Measurements from ENCODE around the gene BANP.
A peak's percentile ranks its signal among the peaks of the same experiment; 100 is the strongest.
"Not testable (repeated sequence)": the region's sequence is repeated elsewhere in the genome, so short reads cannot be mapped to it uniquely, and the experiment has no call there.

Gene BANP

DNA sequence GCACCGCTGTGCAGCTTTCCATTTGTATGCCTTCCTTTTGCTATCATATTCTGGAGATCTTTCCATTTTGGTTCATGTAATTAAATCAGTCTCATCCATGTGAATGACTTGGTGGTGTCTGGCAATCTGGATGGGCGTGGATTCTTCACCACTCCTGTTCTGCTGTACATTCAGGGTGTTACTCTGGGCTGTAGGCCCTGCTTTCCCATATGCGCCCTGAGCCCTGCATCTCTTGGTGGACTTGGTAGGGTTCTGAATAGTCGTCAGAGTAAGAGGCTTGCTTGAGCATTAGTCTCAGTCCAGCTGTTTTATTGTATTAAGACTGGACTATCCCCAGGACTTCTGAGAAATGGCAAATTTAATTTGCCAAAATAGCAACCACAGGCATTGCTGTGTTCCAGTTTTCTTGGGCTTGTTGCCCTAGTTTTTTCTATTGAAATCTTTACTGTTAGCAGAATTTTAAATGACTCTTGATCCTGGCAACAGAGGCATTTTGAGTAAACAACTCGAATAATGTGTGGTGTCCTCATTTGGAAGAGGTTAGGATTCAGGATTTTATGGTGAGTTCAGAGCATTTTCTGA is 14.9 kb downstream of the BANP start:
- DNase-seq (ENCODE audit: low read depth, low spot score), result peak; percentile 91

DNA sequence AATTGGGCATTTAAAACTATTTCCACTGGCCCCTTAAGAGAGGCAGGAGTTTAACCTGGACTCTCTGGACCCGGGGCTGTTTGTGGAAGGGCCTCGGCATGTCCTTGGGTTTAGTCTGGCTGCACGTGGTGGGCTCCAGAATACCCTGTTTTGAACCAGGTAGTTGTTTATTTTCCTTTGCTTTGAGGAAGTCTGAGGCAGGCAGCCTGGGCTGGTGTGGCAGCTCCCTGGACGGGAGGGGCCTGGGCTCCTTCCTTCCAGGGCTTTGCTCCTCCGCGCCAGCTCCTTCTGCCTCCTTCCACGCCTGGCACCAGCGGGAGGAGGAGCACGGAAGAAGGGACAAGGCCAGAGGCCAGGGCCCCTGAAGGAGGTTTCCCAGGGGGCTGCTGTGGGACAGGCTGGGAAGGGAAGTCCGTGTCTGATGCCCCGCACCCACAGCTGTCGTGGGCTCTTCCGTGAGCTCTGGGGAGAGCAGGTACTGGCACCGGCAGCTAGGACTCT is 15.5 kb downstream of the BANP start:
- peak; percentile 73 for DNase-seq (ENCODE audit: low read depth, low spot score)

DNA sequence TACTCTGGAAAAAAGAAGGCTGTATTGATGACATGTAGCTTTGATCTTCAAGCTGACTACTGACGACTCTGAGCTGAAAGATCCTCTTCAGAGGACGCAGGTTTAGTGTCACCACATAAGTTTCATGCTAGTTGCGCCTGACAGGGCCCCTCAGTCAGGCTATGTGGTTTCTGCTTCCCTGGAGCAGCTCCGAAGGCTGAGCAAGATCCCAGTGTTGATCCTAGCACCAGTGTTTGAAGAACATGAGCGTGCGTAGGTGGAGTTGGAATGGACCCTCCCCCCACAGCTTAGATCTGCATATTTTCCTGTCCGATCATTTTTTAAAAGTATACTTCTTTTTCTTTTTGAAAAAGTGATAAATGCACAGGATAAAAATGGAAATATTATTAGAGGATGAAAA is 17.3 kb downstream of the BANP start:
- peak; percentile 90 for DNase-seq (ENCODE audit: low read depth, low spot score)

DNA sequence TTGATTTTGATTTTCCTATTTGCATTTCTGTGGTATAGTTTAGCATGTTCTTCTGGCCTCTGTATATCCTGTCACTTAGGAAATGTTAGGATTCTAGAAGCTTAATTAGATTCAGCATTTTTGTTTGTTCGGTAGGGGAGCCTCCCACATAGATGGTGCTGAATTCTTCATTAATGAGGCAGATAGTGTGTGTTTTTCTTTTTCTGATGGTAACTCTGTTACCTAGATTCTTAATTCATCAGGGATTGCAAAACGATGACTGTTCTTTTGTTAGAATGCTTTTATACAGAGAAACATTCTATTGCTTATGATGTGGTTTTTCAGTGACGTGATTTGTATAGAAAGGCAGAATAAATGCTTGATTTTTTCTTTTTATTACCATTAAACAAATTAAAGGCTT is 19.0 kb downstream of the BANP start:
- DNase-seq (ENCODE audit: low read depth, low spot score), result peak; percentile 94

DNA sequence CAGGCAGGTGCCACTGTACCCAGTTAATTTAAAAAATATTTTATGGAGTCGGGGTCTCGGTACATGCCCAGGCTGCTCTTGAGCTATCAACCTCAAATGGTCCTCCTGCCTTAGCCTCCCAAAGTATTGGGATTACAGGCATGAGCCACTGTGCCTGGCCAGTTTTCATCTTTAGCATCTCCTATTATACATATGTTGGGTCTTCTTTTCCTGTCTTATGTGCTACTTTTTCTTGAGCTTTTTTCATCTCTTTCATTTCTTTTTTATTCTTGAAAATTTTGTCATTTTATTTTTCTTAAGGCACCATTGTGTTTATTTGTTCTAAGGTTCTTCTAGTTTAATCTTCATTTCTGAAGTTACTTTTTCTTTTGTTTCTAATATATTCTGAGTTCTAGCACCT is 20.7 kb downstream of the BANP start:
- DNase-seq (ENCODE audit: low read depth, low spot score), result no peak

DNA sequence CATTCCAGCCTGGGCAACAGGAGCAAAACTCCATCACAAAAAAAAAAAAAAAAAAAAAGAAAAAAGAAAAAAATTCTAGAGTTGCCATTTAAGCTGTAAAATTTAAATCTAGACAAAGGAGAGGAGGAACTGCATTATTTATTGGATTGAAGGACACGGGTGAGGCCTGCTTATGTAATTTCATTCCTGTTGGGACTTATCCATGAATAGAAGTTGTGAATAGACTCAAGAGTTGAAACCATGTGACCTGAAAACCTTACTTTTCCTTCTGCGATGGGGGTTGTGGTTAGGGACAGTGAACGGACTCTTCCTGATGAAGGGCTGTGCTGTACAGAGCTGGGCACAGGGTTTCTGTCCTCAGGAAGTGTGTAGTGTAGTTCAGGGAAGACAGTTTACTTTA is 22.5 kb downstream of the BANP start:
- DNase-seq (ENCODE audit: low read depth, low spot score), result no peak

DNA sequence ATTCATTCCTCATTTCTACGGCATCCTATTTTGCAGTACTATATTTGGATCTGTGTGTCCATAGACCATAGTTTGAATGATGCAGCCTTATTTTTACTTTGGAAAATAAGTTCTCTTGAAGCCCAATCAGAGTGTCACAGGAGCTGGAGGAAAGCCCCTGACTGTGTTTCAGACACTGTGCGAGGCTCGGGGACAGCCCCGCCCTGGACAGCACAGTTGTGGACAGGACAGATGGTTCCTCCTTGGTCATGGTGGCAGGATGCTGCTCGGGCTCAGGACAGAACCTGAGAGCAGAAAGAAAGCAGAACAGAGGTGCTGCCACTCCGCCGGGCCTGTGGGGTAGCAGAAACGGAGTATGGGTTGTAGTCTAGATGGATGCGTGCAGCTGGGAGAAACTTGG is 22.9 kb downstream of the BANP start:
- DNase-seq (ENCODE audit: low read depth, low spot score), result no peak

DNA sequence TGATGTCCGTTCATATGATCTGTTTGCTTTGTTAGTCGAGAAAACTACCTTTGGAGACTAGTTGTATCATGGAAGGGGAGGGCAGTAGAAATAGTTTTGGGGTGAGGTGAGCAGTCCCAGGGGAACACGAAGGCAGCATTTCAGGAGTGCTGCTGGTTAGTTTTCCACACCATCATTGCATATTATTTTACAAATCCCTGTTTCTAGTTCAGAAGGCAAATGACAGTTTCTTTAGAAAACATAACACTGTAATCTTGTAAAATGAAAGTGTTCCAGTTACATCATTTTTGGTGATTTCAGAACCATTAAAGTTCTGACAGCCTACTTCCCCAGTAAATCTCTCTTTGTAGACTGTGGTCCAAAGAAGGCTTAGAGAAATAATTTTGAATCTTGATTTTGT is 25.4 kb downstream of the BANP start:
- DNase-seq (ENCODE audit: low read depth, low spot score), result peak; percentile 33

DNA sequence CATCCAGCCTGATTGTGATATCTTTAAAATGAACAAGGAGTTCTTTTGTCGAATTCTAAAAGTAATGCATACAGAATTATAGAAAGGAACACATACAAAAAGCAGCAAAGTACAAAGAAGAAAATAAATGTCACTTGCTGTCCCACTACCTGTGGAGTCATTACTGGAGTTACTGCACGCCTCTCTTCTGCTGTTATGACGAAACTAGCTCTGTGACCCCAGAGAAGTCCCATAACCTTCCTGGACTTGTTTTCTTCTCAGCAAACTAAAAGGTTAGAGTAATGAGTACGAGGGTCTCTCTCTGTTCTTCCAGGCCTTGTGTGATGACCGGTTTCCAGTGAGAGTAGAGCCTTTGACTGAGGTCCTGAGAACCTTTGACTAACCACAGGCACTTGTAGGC is 26.9 kb downstream of the BANP start:
- no peak for DNase-seq (ENCODE audit: low read depth, low spot score)

DNA sequence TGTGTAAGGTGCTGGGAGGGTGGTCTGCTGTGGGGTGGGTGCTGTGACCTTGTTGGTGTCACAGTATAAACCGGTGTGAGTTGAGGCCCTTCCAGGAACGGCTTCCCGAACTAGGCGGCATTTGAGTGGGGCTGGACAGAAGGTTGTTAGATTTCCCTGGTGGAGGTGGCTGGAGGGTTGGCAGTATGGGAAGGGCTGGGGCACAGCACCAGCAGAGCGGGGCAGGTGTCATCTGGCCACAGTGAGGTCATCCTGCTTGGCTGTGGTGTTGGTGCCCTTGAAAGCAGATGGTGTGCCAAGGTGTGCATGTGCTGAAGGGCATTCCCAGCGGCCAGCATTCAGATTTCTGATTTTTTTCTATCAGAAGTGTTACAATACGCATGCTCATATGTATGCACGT is 28.1 kb downstream of the BANP start:
- no peak for DNase-seq (ENCODE audit: low read depth, low spot score)

DNA sequence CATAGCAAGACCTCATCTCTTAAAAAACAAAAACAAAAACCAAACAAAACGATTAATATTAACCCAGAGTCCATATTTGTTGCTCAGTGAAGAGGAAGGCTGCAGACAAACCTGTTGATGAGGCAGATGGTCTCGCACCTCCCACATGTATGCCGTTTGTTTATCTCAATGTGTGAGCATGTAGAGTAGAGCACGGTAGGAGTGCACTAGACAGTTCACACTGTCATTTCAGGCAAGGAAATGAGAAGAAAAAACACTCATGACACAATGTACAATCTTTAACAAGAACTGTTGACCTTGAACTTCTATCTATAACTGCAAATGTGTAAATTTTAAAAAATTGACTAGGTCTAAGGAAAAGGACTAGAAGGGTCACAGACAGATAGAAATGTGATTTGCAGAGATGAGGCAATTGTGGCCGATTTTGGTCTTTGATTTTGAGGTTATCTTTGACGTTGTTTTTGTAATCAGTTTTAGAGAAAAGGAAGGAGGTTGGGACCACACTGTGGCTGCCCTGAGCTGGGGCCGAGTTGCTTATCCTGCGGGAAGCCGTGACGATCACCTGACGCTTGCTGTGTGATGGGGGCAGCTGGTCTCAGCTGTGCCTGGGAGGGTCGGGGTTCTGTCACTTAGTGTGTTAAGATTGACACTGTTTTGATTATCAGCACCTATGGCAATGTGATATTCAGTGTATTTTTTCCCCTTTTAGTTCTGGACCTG is 28.8 kb downstream of the BANP start:
- DNase-seq (ENCODE audit: low read depth, low spot score), result not testable (repeated sequence)

DNA sequence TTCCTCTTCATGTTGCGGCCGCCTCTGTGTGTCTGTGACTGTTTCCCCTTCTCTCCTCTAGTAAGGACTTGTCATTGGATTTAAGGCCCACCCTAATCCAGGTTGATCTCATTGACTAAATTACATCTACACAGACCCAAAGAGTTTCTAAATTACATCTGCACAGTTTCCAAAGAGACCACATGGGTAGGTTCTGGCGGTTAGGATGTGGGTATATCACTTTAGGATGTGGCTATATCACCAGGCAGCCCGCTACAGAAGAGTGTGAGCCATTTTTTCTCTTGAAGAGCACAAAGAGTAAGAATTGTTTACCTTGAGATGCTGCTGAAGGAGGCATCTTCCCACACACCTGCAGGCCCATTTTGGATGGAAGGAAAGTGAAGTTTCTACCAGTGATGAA is 30.1 kb downstream of the BANP start:
- not testable (repeated sequence) for DNase-seq (ENCODE audit: low read depth, low spot score)

DNA sequence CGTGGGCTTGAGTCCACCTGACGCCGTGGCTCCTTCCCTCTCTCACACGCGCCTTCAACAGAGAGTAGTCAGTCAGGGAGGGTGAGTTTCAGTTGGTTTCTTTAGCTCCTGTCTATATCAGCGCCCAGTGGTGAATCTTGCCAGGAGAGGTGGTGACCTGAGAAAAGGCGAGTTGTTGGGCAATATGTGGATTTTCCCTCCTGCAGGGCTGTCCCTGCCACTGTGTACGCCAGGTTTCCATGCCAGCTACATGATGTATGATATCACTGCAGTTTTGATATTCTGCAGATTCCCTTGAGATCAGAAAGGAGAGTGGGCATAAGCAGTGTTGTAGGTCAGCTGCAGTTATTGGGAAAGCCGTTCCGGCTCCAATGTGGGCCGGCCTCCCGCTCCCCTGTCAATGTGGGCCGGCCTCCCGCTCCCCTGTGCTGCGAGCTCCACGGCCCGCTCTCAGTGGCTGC is 31.4 kb downstream of the BANP start:
- DNase-seq (ENCODE audit: low read depth, low spot score), result no peak

DNA sequence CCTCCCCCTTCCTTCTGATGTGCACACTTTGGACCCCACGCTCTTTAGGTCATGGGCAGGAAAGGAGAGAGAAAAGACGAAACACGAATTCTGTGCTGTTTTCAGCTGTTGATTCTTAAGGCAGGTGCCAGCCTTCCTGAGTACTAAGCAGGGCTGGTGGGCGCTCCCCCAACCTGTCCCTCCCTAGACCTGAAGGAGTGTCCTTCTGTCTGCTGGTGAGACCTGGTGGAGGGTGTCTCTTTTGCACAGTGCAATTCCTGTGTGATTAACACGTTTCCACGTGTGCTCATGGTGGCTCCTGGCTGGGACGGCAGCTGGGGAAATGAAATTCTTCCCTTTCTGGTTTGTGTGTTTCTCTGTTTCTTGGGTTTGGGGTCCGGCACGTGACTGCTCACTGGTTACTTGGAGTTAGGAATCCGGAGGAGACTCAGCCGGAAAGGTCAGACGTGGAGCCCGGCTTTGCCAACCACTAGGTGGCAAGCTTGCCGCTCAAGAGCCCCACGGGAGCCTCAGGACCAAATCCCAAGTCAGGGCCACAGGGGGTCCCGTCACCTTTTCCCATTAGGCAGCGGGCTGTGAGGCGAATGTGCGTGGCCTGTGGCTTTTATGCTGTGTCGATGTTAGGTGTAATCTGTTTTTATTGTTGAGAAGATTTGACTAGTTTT is 32.0 kb downstream of the BANP start:
- DNase-seq (ENCODE audit: low read depth, low spot score), result peak; percentile 48

DNA sequence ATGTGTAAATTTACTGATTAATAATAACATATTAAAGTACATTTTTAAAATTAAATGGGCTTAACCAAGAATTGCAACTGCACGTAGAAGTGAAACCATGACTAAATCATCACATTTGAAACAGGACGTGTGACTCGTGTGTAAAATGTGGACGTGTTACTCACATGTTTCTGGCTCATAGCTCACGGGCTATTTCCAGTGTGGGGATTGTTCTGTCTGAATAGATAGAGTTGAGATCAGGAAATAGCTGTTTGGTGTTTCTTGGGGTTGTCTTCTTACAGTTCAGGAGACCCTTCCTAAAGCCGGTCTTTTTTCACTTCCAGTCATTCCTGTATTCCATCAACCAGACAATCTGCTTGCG is 32.5 kb downstream of the BANP start:
- peak; percentile 22 for DNase-seq (ENCODE audit: low read depth, low spot score)

DNA sequence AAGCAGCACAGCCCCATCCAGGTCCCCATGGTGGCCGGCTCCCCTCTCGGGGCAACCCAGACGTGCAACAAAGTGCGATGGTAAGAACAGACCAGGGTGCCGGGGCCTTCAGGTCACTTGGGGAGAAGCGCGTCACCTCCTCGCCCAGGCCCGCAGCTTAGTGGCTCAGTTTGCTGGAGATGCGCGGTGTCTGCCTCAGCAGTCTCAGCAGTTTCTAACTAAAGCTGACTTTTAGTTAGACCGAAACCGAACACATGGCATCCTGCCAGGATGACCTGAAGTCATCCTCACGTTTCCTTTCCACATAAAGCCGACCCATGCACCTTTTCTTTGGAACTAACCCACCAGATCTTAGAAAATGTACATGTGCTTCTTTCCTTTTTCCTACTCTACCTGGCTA is 32.9 kb downstream of the BANP start:
- not testable (repeated sequence) for DNase-seq (ENCODE audit: low read depth, low spot score)

DNA sequence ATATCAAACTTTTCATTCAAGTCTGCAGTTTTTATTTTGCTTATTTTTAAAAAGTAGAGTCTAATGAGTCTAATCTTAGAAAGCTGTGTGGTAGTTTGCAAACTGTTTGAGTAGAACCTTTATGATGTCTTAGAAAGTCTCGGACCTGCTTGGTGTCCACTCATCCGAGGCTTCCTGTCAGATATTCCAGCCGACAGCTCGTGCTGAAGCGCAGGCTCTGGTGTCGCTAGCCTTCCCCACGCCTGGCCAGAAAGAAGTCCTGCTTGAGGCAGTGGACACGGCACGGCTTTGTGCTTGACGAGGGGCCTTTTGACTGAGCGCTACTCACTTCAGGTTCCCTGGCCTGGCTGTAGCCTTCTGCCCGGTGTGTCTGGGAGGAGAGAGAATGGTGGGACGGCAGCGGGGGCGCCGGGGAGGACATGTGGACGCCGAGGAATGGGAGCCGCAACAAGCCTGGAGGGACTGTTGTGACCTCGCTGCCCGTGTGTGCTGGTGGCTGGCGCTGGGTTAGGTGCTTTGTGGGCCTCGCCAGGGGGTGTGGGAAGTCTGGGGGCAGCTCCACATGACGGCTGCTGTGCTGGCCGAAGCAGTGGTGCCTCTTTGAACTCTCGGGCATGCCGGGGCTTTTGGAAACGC is 33.5 kb downstream of the BANP start:
- no peak for DNase-seq (ENCODE audit: low read depth, low spot score)

DNA sequence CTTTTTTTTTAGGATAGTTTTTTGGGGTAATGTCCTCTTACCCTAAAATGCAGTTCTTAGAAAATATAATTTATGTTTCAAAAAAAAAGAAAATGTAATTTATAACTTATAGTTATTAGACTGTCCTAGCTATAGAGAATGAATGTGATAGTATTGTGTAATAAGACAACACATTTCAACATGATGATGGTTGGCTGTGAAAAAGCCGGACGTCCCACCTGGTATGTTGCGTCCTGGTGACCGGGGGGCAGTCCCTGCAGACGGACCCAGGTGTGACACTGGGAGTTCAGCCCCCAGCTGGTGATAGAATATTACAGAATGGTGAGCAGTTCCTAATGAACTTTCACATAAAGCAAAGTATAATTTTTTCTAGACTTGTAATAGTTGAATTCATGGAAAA is 34.3 kb downstream of the BANP start:
- not testable (repeated sequence) for DNase-seq (ENCODE audit: low read depth, low spot score)

DNA sequence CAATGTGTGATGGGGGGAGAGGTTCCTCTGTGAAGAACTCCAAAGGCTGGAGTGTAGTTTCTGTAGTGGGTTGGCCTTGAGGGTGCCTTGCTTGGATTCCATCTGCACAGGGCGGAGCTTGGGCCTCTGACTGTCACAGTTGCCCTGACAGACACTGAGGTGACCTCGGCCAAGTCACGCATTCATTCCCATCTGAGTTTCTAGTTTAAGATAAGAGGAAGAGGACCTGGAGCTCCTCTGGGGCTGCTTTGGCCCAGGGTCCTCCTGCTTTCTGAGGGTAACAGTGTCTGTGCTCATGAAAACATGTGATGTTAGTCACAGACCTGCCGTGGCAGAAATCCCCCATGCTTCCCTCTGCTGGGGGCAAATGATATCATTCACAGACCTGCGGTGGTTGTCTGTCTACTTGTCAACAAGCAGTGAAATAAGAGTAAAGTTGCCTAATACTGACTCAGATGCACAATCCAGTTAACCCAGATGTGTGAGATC is 35.2 kb downstream of the BANP start:
- peak; percentile 52 for DNase-seq (ENCODE audit: low read depth, low spot score)

DNA sequence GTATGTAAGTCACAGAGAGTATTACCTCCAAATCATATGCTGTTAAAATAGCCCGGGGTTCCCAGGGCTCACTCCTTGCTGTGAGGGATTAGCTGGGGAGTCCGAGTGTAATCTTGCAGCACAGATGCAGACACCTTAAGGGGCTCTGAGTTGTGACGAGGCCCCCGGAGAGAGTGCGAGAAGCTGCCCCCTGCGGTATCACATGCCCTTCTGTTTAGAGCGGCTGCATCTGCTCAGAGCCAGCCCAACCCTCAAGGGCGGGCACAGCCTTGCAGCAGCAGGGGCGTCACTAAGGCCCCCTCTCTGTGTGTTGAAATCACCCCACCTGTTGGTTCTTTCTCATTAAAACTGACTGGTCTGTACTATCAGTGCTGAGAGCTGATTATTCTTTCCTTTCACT is 37.4 kb downstream of the BANP start:
- DNase-seq (ENCODE audit: low read depth, low spot score), result not testable (repeated sequence)

DNA sequence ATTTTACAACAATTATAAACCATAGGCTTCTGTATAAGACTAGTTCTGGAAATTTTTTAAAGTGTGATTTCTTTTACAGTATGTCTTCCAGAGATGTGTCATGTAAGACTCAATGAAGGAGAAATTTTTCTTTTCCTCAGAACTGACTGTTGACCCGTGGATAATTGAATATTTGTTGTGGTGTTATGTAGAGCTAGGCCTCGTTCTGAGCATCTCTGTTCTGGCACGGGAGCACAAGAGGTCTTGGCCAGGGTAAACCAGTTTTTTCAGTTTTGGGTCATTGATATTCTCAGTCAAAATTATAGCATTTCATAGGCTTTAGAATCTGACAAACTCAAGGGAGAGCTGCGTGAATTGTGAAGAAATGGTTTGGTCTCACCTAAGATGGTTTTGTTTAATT is 39.0 kb downstream of the BANP start:
- not testable (repeated sequence) for DNase-seq (ENCODE audit: low read depth, low spot score)

DNA sequence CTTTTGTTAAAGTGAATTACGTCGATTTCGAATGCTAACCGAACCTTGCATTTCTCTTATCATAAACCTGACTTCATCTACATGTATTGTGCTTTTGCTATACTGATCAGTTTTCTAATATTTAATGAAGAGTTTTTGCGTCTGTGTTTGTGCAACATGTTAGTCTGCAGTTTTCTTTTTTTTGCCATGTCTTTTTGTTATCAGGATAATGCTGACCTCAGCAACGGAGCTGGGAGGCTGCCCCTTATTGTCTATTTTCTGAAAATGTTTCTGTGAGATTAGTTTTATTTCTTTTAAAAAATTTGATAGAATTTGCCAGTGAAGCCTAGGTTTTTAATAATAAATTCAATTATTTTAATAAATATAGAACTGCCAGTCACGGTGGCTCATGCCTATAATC is 40.9 kb downstream of the BANP start:
- not testable (repeated sequence) for DNase-seq (ENCODE audit: low read depth, low spot score)

Measured in astrocyte of the hippocampus (primary cell).